Neural progenitor cell (in vitro differentiated cells): ENCODE measurements around the gene EFL1.

Experiments
- CTCF ChIP-seq: fragments of 200-600 bp; sonication (generic); IDR thresholded peaks from 2 replicates; pipeline ENCODE4 v1.5.1; 2017; ENCODE audit warnings: antibody characterized with exemption, mild to moderate bottlenecking
- EZH2 ChIP-seq: fragments of 200-600 bp; sonication (generic); IDR thresholded peaks from 2 replicates; pipeline ENCODE4 v1.6.1; 2017; ENCODE audit warnings: antibody characterized with exemption, mild to moderate bottlenecking, moderate library complexity
- EZH2phosphoT487 ChIP-seq: fragments of 200-600 bp; sonication (generic); IDR thresholded peaks from 2 replicates; pipeline ENCODE4 v1.6.1; 2017; ENCODE audit warnings: antibody characterized with exemption

GRCh38 chr15:82275410-82275809 lies 12.9 kb upstream of the EFL1 start:
- no peak for TF ChIP-seq CTCF
- TF ChIP-seq EZH2: no peak
- TF ChIP-seq EZH2phosphoT487: no peak
